Measurements from ENCODE around the gene SSU72. TPM values are rescaled to one million over a fixed set of nuclear protein-coding genes. Genes with fewer than 3 reads are reported as not detected.
"Not testable (repeated sequence)": the region's sequence is repeated elsewhere in the genome, so short reads cannot be mapped to it uniquely, and the experiment has no call there.

SSU72 gene
- total RNA-seq, 1 experiment from 2014 or later: 96.2 TPM

DNA sequence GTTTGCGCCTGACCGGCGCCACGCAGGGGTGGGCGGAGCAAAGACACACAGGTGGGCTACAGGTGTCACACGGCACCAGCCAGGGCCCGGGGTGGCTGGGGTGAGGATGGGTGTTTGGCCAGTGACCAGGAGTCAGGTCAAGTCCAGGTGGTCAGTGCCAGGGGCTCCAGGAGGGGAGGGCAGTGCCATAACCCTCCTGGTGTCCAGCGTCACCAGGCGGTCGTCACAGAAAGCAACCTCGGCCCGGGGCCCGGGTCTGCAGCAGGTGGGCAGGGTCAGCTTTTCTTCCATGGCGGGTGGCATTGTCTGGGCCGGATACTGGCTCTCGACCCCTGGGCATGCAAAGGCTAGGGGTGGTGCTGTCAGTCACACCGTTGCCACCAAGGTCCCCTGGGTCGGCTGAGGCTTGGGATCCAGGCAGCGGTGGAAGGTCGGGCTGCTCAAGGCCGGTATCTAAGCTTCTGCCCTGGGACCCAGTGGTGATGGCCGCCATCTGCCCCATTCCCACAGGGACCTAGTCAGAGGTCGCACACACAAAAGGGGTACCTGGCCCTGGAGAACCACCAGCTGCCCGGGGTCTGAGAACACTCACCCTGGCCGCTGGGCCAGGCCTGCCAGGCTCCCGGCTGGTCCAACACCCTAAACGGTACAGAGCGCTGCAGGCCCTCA is 23.5 kb upstream of the SSU72 start:
- TF ChIP-seq, protein P1, sequence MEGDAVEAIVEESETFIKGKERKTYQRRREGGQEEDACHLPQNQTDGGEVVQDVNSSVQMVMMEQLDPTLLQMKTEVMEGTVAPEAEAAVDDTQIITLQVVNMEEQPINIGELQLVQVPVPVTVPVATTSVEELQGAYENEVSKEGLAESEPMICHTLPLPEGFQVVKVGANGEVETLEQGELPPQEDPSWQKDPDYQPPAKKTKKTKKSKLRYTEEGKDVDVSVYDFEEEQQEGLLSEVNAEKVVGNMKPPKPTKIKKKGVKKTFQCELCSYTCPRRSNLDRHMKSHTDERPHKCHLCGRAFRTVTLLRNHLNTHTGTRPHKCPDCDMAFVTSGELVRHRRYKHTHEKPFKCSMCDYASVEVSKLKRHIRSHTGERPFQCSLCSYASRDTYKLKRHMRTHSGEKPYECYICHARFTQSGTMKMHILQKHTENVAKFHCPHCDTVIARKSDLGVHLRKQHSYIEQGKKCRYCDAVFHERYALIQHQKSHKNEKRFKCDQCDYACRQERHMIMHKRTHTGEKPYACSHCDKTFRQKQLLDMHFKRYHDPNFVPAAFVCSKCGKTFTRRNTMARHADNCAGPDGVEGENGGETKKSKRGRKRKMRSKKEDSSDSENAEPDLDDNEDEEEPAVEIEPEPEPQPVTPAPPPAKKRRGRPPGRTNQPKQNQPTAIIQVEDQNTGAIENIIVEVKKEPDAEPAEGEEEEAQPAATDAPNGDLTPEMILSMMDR (IDR thresholded peaks at IDR 0.05; ENCODE audit: insufficient read depth in 1 of 2, low read depth in 1 of 2, low read length in 1 of 2, severe bottlenecking in 1 of 2, unreplicated experiment in 1 of 2): no peak

GRCh38 chr1:1597275-1597930 is 22.7 kb upstream of the SSU72 start:
- intact Hi-C loops (cut with micrococcal nuclease; ENCODE audit: unreplicated experiment): no loop called here
- H3K27me3 ChIP-seq (replicated peaks; ENCODE audit: control insufficient read depth, insufficient read depth, low read length): no peaks in the 10 kb centered on the region
- no peak overlapping the region for H3K4me3 Mint-ChIP-seq (ENCODE audit: unreplicated experiment)
- no peaks in the 10 kb centered on the region for H3K36me3 Mint-ChIP-seq (ENCODE audit: insufficient read depth, unreplicated experiment)
- ChIA-PET CTCF (interaction anchor here (0.6 to 1.4 kb wide), 3 partner anchors 20 to 311 kb away, joined by 3 to 5 read pairs (median 3); no protein-coding TSS in a partner anchor), POLR2A (no interaction called here)
- no TSS peak for BruUV-seq (replicated peaks)
- no peak overlapping the region for H3K27ac Mint-ChIP-seq (ENCODE audit: unreplicated experiment)
- no peaks in the 10 kb centered on the region for H3K9me3 Mint-ChIP-seq (ENCODE audit: unreplicated experiment)
- H3K4me3 ChIP-seq (ENCODE audit: low read depth, low read length): no peak overlapping the region
- H3K4me1 ChIP-seq: no peaks in the 10 kb centered on the region; the same call in 1 of the 2 replicates
- no peaks in the 10 kb centered on the region for H3K9me3 ChIP-seq
- H3K4me1 Mint-ChIP-seq (ENCODE audit: low read depth, unreplicated experiment): no peaks in the 10 kb centered on the region
- peak in 1 of 2 experiments; percentile 28 for DNase-seq
- H3K27me3 Mint-ChIP-seq (ENCODE audit: insufficient read depth, unreplicated experiment): no peaks in the 10 kb centered on the region
- TF ChIP-seq, protein P1 (IDR thresholded peaks at IDR 0.05; ENCODE audit: insufficient read depth in 1 of 2, low read depth in 1 of 2, low read length in 1 of 2, severe bottlenecking in 1 of 2, unreplicated experiment in 1 of 2): peak in 1 of 2 experiments; percentile 25
- H3K36me3 ChIP-seq (ENCODE audit: control insufficient read depth, insufficient read depth, low read length): no peaks in the 10 kb centered on the region

More for the DNA sequence above, 23.5 kb upstream of the SSU72 start:
- Histone ChIP-seq H3K4me1 (no peaks in the 10 kb centered on the region; the same call in 1 of the 2 replicates), H3K27me3 (replicated peaks; ENCODE audit: control insufficient read depth, insufficient read depth, low read length) (no peaks in the 10 kb centered on the region), H3K36me3 (ENCODE audit: control insufficient read depth, insufficient read depth, low read length) (no peaks in the 10 kb centered on the region), H3K9me3 (no peaks in the 10 kb centered on the region), H3K4me3 (ENCODE audit: low read depth, low read length) (no peak overlapping the region)
- BruUV-seq (replicated peaks): TSS peak; percentile 44
- H3K27ac Mint-ChIP-seq (ENCODE audit: unreplicated experiment): no peak overlapping the region
- CTCF ChIA-PET: interaction anchor here (1.4 kb wide), 1 partner anchor 20 kb away, joined by 3 read pairs; no protein-coding TSS in a partner anchor
- no peaks in the 10 kb centered on the region for H3K9me3 Mint-ChIP-seq (ENCODE audit: unreplicated experiment)
- intact Hi-C loops (cut with micrococcal nuclease; ENCODE audit: unreplicated experiment): no loop called here
- no peak overlapping the region for H3K4me3 Mint-ChIP-seq (ENCODE audit: unreplicated experiment)
- no peaks in the 10 kb centered on the region for H3K36me3 Mint-ChIP-seq (ENCODE audit: insufficient read depth, unreplicated experiment)
- POLR2A ChIA-PET: no interaction called here
- H3K27me3 Mint-ChIP-seq (ENCODE audit: insufficient read depth, unreplicated experiment): no peaks in the 10 kb centered on the region
- no peak for DNase-seq
- H3K4me1 Mint-ChIP-seq (ENCODE audit: low read depth, unreplicated experiment): no peaks in the 10 kb centered on the region

DNA sequence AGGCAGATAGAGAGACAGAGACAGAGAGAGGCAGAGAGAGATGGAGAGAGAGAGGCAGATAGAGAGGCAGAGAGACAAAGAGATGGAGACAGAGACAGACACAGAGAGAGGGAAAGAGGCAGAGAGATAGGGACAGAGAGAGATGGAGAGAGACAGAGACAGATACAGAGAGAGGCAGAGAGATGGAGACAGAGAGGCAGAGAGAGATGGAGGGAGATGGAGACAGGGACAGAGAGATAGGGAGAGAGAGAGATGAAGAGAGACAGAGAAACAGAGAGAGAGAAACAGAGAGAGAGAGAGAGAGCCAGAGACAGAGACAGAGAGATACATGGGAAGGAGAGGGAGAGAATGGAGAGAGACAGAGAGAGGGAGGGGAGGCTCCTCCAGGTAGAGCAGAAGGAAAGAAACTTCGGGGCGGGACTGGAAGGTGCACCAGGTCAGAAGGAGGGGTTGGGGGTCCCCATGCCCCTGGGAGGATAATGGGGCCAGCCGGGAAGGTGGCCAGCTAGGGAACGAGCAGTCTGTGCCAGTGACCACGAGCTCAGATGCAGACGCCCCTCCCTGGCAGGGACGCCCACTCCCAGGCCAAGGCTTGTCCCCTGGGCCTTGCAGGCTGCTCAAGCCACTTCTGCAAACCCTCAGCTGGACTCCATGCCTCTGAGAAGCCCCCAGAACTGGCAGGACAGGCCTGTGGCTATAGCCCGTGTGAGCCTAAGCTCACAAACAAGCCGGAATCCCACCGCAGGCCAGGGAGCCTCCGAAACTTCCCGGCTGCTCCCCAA is 22.0 kb upstream of the SSU72 start:
- Mint-ChIP-seq H3K9me3 (ENCODE audit: unreplicated experiment) (no peaks in the 10 kb centered on the region), H3K36me3 (ENCODE audit: insufficient read depth, unreplicated experiment) (no peaks in the 10 kb centered on the region), H3K27ac (ENCODE audit: unreplicated experiment) (no peak overlapping the region), H3K4me1 (ENCODE audit: low read depth, unreplicated experiment) (no peaks in the 10 kb centered on the region), H3K4me3 (ENCODE audit: unreplicated experiment) (no peak overlapping the region), H3K27me3 (ENCODE audit: insufficient read depth, unreplicated experiment) (no peaks in the 10 kb centered on the region)
- H3K4me3 ChIP-seq (ENCODE audit: low read depth, low read length): no peak overlapping the region
- H3K36me3 ChIP-seq (ENCODE audit: control insufficient read depth, insufficient read depth, low read length): no peaks in the 10 kb centered on the region
- no peaks in the 10 kb centered on the region for H3K27me3 ChIP-seq (replicated peaks; ENCODE audit: control insufficient read depth, insufficient read depth, low read length)
- H3K9me3 ChIP-seq: no peaks in the 10 kb centered on the region
- DNase-seq: no peak
- POLR2A ChIA-PET: no interaction called here
- TF ChIP-seq, protein P1 (IDR thresholded peaks at IDR 0.05; ENCODE audit: insufficient read depth in 1 of 2, low read depth in 1 of 2, low read length in 1 of 2, severe bottlenecking in 1 of 2, unreplicated experiment in 1 of 2): no peak
- CTCF ChIA-PET: interaction anchor here (0.6 to 1.4 kb wide), 3 partner anchors 19 to 312 kb away, joined by 3 to 5 read pairs (median 3); no protein-coding TSS in a partner anchor
- no TSS peak for BruUV-seq (replicated peaks)
- intact Hi-C loops (cut with micrococcal nuclease; ENCODE audit: unreplicated experiment): no loop called here
- H3K4me1 ChIP-seq: no peaks in the 10 kb centered on the region; the same call in 1 of the 2 replicates

GRCh38 chr1:1595341-1595740 is 20.7 kb upstream of the SSU72 start:
- BruUV-seq (replicated peaks); H3K27me3 Mint-ChIP-seq (ENCODE audit: insufficient read depth, unreplicated experiment); H3K4me1 ChIP-seq; H3K9me3 ChIP-seq; H3K9me3 Mint-ChIP-seq (ENCODE audit: unreplicated experiment); H3K36me3 ChIP-seq (ENCODE audit: control insufficient read depth, insufficient read depth, low read length); CTCF ChIA-PET; H3K27ac Mint-ChIP-seq (ENCODE audit: unreplicated experiment); DNase-seq; H3K36me3 Mint-ChIP-seq (ENCODE audit: insufficient read depth, unreplicated experiment); intact Hi-C loops (cut with micrococcal nuclease; ENCODE audit: unreplicated experiment); H3K4me3 ChIP-seq (ENCODE audit: low read depth, low read length); POLR2A ChIA-PET; H3K4me1 Mint-ChIP-seq (ENCODE audit: low read depth, unreplicated experiment); H3K27me3 ChIP-seq (replicated peaks; ENCODE audit: control insufficient read depth, insufficient read depth, low read length); H3K4me3 Mint-ChIP-seq (ENCODE audit: unreplicated experiment): not testable (repeated sequence)

Measured in Caco-2 (cell line).